Testis (tissue), 2 donors: ENCODE results near the gene TSHZ1.

Experiments
- CTCF ChIP-seq, 3 experiments: fragments of 450-650 bp in 2 of 3; fragments of 200-600 bp in 1 of 3; sonication (generic) in 1 of 3; IDR thresholded peaks; one replicate each; pipeline ENCODE4 v1.5.1; 2016 to 2019; ENCODE audit warnings: antibody characterized with exemption in 3 of 3, mild to moderate bottlenecking in 2 of 3, moderate library complexity in 1 of 3
- POLR2A ChIP-seq: fragments of 450-650 bp; IDR thresholded peaks from one replicate; pipeline ENCODE4 v1.6.1; 2017; ENCODE audit warnings: antibody characterized with exemption, mild to moderate bottlenecking, moderate library complexity

GRCh38 chr18:75185460-75185859 lies 25.1 kb upstream of the TSHZ1 start:
- TF ChIP-seq CTCF (IDR thresholded peaks at IDR 0.05) = no peak
- TF ChIP-seq POLR2A = no peak
